AG04450 (cell line): Measurements from ENCODE around the gene KCTD10. TPM values are rescaled to one million over a fixed set of nuclear protein-coding genes. Genes with fewer than 3 reads are reported as not detected.

ENCODE experiments used
- CTCF ChIA-PET: fragments of 300-600, 350-600 bp; formaldehyde crosslinking; extraction: SDS; loops from one replicate; lab custom pipeline; 2022; ENCODE audit warnings: antibody characterized with exemption, inconsistent platforms; lab: Charles Lee
- POLR2A ChIA-PET: fragments of 350-600 bp; formaldehyde crosslinking; extraction: SDS; loops from one replicate; lab custom pipeline; 2021; ENCODE audit warnings: antibody characterized with exemption, inconsistent platforms; lab: Yijun Ruan, JAX
- DNase-seq: peaks from one replicate; pipeline ENCODE4 v3.0.0-alpha.2; 2011; ENCODE audit warnings: low read depth, low spot score
- H3K27ac ChIP-seq: one replicate; pipeline ENCODE4 v1.5.1; 2012; ENCODE audit warnings: low read depth, low read length, control low read depth
- H3K27me3 ChIP-seq: one replicate; pipeline ENCODE4 v1.6.0; 2012; ENCODE audit warnings: low read length; ENCODE audit not compliant: control insufficient read depth, insufficient read depth
- H3K4me3 ChIP-seq: 2 replicates; pipeline ENCODE4 v1.5.1; 2011; ENCODE audit warnings: mild to moderate bottlenecking, low read depth, low read length, control low read depth
- H3K9me3 ChIP-seq: 2 replicates; pipeline ENCODE4 v1.5.1; 2012; ENCODE audit warnings: low read length; ENCODE audit not compliant: control insufficient read depth, insufficient read depth
- polyA plus RNA-seq: library from polyadenylated mRNA; depleted of rRNA; stranded (reverse); fragments of >200 nt; gene quantifications from 2 replicates; pipeline ENCODE4 v1.2.3, GENCODE V29; 2011
- TF ChIP-seq, protein P1 (sequence below): IDR thresholded peaks from 2 replicates; pipeline ENCODE4 v1.5.1; 2011; ENCODE audit warnings: low read depth, low read length, control low read depth, inconsistent platforms

Gene KCTD10
- polyA plus RNA-seq, 1 experiment = 128 TPM

DNA sequence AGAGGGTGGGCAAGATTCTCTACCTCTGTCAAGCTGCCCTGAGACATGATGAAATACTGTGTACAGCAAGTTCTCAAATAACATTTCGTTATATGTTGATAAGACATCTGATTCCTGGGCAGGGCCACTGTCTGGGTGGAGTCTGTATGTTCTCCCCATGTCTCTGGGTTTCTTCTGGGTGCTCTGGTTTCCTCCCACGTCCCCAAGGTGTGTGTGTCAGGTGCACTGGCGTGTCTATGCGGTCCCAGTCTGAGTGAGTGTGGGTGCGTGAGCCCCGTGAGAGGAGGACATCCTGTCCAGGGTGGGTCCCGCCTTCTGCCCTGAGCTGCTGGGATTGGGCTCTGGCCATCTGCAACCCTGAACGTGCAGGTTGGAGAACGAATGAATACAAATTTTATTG is 29.6 kb downstream of the KCTD10 start:
- TF ChIP-seq, protein P1, sequence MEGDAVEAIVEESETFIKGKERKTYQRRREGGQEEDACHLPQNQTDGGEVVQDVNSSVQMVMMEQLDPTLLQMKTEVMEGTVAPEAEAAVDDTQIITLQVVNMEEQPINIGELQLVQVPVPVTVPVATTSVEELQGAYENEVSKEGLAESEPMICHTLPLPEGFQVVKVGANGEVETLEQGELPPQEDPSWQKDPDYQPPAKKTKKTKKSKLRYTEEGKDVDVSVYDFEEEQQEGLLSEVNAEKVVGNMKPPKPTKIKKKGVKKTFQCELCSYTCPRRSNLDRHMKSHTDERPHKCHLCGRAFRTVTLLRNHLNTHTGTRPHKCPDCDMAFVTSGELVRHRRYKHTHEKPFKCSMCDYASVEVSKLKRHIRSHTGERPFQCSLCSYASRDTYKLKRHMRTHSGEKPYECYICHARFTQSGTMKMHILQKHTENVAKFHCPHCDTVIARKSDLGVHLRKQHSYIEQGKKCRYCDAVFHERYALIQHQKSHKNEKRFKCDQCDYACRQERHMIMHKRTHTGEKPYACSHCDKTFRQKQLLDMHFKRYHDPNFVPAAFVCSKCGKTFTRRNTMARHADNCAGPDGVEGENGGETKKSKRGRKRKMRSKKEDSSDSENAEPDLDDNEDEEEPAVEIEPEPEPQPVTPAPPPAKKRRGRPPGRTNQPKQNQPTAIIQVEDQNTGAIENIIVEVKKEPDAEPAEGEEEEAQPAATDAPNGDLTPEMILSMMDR = no peak
- H3K9me3 ChIP-seq = no peaks in the 10 kb centered on the region
- no peak for DNase-seq
- no peak overlapping the region for H3K4me3 ChIP-seq
- ChIA-PET POLR2A (no interaction called here), CTCF (interaction anchor here (1.0 to 1.4 kb wide), 2 partner anchors 14 to 19 kb away, joined by 6 read pairs; no protein-coding TSS in a partner anchor)
- H3K27ac ChIP-seq = no peak overlapping the region
- no peaks in the 10 kb centered on the region for H3K27me3 ChIP-seq

DNA sequence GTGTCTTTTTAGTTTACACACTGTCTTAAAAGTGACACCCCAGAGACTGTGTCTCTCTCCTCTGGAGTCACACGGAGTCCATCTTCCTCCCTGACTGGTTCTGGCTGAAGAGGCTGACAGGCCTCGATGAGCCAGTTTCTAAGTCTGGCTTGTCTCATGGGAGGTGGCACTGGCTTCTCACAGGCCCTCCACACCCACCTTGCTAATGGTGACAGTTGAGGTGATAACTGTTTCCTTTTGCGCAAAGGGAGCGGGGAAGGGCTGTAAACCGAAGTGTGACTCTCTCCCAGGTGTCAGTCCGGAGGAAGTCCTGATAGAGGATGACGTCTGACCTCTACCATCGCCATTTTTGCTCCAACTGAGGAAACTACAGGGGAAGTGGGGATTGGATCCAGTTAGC is 30.2 kb downstream of the KCTD10 start:
- Histone ChIP-seq H3K27me3 (no peaks in the 10 kb centered on the region), H3K27ac (no peak overlapping the region), H3K9me3 (no peaks in the 10 kb centered on the region), H3K4me3 (no peak overlapping the region)
- TF ChIP-seq, protein P1 = no peak
- no peak for DNase-seq
- POLR2A ChIA-PET = no interaction called here
- CTCF ChIA-PET = interaction anchor here (1.4 kb wide), 1 partner anchor 18 kb away, joined by 6 read pairs; no protein-coding TSS in a partner anchor

DNA sequence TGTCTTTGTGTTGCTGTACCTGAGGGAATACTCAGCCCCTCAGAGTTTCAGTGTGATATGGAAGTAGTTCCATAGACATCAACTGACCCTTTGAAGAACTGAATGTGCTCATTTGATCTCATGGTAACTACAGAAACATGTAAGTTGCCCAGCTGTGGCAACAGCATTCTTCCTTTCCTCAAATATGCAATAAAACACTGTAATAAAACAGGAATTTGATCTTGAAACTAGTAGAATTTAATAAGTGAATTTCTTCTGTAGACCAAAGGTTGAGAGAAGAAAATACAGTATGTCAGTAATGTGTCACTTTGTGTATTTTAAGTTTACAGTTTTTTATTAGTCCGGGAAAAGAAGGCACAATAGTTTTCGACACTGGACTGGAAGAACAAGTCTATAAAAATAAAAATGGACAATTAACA is 31.9 kb downstream of the KCTD10 start:
- H3K9me3 ChIP-seq = no peaks in the 10 kb centered on the region
- TF ChIP-seq, protein P1 = no peak
- no peak overlapping the region for H3K4me3 ChIP-seq
- H3K27ac ChIP-seq = no peak overlapping the region
- DNase-seq = no peak
- POLR2A ChIA-PET = no interaction called here
- H3K27me3 ChIP-seq = no peaks in the 10 kb centered on the region
- CTCF ChIA-PET = interaction anchor here (1.1 to 3.9 kb wide), 4 partner anchors 8 to 17 kb away, joined by 4 to 18 read pairs (median 5); no protein-coding TSS in a partner anchor

DNA sequence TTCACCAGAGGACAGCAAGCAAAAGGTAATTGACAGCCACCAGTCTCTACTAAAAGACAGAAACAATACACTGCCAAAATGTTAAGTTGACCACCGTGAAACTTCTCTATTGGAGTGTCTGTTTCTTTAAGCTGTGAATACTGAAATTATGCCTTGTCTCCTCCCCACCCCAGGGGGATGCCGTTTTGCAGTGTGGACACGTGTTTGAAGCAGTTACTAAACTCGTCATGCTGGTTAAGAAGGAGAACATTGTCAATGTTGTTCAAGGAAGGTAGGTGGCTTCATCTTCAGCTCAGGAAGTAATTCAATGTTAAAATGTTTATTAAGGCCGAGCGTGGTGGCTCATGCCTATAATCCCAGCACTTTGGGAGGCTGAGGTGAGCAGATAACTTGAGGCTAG is 32.8 kb downstream of the KCTD10 start:
- TF ChIP-seq, protein P1 = no peak
- DNase-seq = no peak
- Histone ChIP-seq H3K27ac (no peak overlapping the region), H3K4me3 (no peak overlapping the region), H3K9me3 (no peaks in the 10 kb centered on the region), H3K27me3 (no peaks in the 10 kb centered on the region)
- CTCF ChIA-PET = interaction anchor here (1.1 to 3.9 kb wide), 3 partner anchors 11 to 75 kb away, joined by 3 to 18 read pairs (median 14); no protein-coding TSS in a partner anchor
- POLR2A ChIA-PET = interaction anchor here (0.7 to 1.1 kb wide), 2 partner anchors 33 to 400 kb away, joined by 3 read pairs; partner anchors contain the start of genes KCTD10 and UBE3B

DNA sequence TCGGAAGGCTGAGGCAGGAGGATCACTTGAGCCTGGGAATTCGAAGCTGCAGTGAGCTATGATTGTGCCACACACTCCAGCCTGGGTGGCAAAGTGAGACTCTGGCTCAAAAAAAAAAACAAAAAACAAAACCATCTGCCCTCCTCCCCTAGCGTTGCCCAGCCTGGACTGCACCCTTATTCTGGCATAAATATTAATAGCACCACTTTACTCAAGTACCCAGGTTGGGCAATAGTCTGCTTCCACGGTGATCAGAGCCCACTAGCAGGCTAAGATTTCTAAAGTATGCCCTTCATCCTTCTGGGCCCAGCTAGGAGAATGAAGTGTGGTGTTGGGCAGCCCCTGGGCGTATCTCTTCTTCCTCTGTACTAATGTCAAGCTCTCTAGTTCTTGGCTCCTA is 33.3 kb downstream of the KCTD10 start:
- H3K27ac ChIP-seq = no peak overlapping the region
- ChIA-PET CTCF (interaction anchor here (1.1 to 3.9 kb wide), 3 partner anchors 10 to 75 kb away, joined by 3 to 18 read pairs (median 14); no protein-coding TSS in a partner anchor), POLR2A (interaction anchor here (0.7 to 1.1 kb wide), 3 partner anchors 15 to 400 kb away, joined by 3 to 8 read pairs (median 3); partner anchors contain the start of genes KCTD10 and UBE3B)
- no peaks in the 10 kb centered on the region for H3K9me3 ChIP-seq
- H3K27me3 ChIP-seq = no peaks in the 10 kb centered on the region
- no peak for DNase-seq
- no peak overlapping the region for H3K4me3 ChIP-seq
- TF ChIP-seq, protein P1 = no peak
